ENCODE results near the gene RAB11FIP3.
"Not testable (repeated sequence)": the region's sequence is repeated elsewhere in the genome, so short reads cannot be mapped to it uniquely, and the experiment has no call there.

Gene RAB11FIP3

DNA sequence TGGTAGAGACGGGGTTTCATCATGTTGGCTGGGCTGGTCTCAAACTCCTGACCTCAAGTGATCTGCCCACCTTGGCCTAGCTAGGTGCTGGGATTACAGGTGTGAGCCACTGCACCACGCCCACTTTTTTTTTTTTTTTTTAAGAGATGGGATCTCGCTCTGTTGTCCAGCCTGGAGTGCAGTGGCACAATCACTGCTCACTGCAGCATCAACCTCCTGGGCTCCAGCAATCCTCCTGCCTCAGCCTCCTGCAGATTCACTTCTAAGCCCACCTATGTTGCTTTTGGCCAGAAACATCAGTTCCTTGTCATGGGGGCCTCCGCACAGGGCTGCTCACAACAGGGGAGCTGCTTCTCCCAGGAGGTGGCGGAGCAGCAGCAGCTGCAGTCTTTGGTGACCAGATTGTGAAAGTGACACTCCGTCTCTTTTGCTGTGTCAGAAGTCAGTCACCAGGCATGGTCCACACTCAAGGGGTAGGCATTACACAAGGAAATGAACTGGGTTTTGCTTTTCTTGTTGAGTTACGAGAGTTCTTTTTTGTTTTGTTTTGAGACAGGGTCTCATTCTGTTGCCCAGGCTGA lies 32.9 kb upstream of the RAB11FIP3 start:
- DNase-seq (ENCODE audit: low read depth in 2 of 3, low spot score in 2 of 3), result no peak

DNA sequence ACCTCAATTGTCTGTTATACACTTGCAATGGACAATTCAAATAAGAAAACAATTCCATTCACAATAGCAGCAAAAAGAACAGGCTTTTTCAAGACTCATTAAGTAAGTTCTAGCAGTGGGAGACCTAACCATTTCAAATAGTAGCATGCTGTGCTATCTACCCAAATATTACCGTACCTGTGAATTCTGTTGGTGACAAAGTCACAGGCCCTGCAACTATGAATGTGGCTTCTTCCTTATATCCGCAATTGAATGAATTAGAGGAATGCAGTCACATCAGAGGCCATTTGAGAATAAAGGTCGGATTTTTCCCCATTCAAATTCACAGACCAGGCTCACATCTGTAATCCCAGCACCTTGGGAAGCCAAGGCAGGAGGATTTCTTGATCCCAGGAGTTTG lies 29.2 kb upstream of the RAB11FIP3 start:
- no peak for DNase-seq (ENCODE audit: low read depth in 2 of 3, low spot score in 2 of 3)

DNA sequence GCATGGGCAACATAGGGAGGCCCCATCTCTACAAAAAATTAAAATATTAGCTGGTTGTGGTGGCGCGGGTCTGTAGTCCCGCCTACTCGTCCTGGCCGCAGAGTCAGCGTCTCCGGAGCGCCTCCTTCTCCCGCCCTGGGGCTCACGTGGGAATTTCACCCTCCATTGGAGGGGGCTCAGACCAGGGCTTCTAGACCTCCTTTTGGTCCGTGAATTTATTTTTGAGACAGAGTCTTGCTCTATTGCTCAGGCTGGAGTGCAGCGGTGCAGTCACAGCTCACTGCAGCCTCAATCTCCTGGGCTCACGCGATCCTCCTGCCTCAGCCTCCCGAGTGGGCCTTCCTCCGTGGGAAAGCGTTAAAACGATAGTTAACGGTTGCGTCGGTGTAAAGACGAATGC lies 28.8 kb upstream of the RAB11FIP3 start:
- no peak for DNase-seq (ENCODE audit: low read depth in 2 of 3, low spot score in 2 of 3)

DNA sequence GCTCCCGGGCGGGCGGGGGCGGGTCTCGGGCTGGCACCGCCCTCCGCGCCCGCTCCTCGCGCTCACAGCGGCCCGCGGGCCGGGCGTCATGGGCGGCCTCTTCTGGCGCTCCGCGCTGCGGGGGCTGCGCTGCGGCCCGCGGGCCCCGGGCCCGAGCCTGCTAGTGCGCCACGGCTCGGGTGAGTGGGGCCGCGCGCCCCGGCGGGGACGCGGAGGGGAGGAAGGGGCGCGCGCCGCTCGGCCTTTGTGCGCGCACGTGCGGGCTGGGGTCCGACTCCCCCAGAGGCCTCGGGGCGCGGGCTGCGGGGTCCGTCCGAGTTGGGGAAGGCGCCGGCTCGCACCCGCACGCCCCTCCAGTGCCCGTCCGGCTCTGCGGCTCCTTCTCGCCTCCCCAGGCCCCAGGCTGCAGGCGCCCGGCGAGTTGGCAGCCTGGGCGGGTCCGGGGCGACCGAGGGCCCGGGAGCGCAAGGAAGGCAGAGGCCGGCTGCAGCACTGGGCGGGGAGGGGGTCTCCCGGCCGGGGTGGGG lies 28.3 kb upstream of the RAB11FIP3 start, which contains the start of gene NME4:
NME4 (plus strand) TSS at position 65 of the 527 bp plus-strand sequence; CDS start at position 89, 24 bp downstream.
- no peak for DNase-seq (ENCODE audit: low read depth in 2 of 3, low spot score in 2 of 3)

DNA sequence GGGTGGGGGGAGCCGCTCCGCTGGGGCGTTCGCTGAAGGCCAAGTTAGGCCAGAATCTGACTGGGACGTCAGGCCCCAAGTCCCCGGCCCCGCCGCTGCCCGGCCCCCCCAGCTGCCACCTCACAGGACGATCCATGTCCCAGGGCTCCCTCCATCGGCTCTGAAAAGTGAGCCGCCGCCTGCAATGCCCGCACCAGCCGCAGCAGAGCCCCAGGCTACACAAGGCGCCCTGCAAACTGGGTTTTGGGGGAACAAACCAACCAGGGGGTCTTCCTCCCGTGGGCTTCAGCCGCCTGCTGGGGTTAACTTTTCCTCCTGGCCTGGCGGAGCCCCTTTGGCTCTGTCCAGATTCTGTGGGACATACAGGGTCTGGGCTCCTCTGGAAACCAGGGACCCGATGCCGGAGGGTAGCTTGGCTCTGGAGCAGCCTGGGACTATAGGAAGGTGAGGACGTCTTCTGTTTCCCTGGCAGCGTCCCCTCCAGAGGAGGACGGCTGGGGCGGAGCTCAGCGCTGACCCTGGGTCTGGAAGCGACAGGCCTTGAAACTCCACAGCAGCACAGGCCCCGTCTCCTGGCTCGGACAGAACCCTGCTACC lies 27.6 kb upstream of the RAB11FIP3 start:
- no peak for DNase-seq (ENCODE audit: low read depth in 2 of 3, low spot score in 2 of 3)

DNA sequence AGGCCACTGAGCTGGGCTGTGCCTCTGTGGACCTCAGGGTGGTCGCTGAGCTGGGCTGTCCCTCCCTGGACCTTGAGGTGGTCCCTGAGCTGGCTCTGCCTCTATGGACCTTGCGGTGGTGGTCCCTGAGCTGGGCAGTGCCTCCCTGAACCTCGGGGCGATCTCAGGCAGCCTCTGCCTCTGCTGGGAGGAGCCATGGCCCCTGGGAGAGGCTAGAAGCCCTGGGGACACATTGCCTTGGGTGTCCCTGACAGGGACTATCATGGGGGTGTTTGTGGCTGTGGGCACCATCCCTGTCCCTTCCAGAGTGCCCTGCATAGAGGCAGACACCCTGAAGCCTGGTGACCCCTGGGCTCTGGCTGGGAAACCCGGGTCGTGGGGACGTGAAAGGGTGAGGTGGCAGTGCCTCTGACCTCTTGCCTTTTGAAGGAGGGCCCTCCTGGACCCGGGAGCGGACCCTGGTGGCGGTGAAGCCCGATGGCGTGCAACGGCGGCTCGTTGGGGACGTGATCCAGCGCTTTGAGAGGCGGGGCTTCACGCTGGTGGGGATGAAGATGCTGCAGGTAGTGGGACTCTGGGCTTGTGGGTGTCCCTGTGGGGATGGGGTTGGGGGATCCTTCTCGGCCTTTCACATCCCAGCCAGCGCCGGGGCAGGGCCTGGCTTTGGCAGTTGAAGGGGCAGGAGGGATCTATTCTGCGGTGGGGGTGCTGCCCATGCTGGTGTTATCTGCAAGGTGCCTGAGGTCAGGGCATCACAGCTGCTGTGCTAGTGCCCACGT lies 26.7 kb upstream of the RAB11FIP3 start:
- no peak for DNase-seq (ENCODE audit: low read depth in 2 of 3, low spot score in 2 of 3)

DNA sequence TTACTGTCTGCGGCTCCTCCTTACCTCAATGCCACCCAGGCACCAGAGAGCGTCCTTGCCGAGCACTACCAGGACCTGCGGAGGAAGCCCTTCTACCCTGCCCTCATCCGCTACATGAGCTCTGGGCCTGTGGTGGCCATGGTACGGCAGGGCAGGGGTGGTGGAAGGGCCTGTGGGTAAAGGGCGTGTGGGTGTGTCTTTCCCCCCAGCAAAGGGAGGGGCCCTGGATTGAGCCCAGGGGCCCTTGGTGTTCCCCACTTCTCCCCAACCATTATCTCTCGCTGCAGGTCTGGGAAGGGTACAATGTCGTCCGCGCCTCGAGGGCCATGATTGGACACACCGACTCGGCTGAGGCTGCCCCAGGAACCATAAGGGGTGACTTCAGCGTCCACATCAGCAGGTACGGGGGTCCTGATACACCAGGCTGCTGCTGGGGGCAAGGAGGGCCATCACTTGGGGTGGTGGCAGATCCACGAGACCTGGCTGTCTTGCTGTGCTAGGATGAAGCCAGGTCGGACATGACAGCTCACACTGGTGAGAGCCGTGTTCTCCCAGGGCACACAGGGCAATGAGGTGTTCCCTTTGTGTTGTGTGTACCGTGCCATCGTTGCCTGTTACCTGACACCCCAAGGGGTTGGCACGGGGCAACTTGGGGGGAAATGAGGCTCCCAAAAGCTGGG lies 26.0 kb upstream of the RAB11FIP3 start:
- DNase-seq (ENCODE audit: low read depth in 2 of 3, low spot score in 2 of 3), result no peak

DNA sequence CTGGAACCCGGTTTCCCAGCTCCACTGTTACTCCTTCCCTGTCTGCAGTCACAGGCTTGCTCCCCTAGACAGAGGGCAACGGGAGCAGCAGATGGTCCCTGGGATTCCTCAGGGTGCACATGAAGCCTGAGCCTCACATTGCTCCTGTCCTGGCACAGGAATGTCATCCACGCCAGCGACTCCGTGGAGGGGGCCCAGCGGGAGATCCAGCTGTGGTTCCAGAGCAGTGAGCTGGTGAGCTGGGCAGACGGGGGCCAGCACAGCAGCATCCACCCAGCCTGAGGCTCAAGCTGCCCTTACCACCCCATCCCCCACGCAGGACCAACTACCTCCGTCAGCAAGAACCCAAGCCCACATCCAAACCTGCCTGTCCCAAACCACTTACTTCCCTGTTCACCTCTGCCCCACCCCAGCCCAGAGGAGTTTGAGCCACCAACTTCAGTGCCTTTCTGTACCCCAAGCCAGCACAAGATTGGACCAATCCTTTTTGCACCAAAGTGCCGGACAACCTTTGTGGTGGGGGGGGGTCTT lies 25.3 kb upstream of the RAB11FIP3 start:
- DNase-seq (ENCODE audit: low read depth in 2 of 3, low spot score in 2 of 3), result no peak

DNA sequence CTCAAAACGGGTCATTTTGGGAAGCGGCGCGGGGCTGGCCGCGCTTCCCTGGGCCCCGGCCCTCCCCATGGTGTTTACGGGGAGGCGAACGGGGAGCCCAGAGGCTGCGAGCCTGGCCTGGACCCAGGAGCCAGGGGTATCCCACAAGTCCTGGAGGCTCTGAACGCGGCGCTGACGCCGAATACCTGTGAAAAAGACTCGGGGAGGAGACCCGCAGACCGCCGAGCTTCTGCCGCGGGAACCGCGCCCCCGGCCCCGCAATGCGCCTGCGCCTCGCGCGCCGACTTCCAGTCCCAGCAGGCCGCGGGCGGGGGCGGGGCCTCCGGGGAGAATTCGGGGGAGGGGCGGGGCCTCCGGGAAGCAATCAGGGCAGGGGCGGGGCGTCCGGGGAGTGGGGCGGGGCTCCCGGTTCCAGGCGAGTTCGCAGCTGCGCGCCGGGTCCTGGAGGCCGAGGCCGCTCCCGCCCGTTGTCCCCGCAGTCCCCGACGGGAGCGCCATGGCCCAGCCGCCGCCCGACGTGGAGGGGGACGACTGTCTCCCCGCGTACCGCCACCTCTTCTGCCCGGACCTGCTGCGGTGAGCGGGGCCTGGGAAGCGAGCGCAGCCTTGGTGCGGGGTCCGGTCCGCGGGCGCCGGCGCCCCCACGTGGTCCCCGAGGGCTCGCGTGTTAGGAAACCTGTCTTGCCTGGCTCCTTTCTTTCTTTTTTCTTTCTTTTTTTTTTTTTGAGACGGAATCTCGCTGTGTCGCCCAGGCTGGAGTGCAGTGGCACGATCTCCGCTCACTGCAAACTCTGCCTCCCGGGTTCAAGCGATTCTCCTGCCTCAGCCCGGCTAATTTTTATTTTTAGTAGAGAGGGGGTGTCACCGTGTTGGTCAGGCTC lies 23.7 kb upstream of the RAB11FIP3 start, which contains the start of gene DECR2:
DECR2 (plus strand) TSS at position 418 of the 881 bp plus-strand sequence; CDS start at position 497, 79 bp downstream.
- peak; percentile 96 to 100 (median 98) for DNase-seq (ENCODE audit: low read depth in 2 of 3, low spot score in 2 of 3)

DNA sequence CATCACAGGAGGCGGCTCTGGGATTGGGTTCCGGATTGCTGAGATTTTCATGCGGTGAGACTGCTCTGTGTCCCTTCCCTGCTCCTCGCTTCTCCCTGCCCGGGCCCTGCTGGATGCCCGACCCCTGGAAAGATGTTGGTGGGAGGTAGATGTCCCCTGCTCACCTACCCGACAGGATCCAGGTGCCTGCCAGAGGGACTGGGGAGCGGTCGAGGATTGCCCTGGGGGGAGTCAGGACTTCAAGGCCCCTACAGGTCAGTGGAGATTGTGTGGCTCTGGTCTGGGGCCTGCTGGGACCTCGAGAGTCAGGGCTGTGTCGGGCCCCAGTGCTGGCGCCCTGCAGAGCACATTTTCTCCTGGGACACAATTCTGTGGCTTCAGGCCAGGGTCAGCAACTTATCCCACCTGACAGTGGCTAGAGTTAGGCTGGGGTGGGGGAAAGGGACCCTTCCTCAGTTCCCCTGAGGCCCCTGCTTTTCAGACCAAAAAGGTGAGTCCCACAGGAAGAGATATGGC lies 20.4 kb upstream of the RAB11FIP3 start:
- no peak for DNase-seq (ENCODE audit: low read depth in 2 of 3, low spot score in 2 of 3)

DNA sequence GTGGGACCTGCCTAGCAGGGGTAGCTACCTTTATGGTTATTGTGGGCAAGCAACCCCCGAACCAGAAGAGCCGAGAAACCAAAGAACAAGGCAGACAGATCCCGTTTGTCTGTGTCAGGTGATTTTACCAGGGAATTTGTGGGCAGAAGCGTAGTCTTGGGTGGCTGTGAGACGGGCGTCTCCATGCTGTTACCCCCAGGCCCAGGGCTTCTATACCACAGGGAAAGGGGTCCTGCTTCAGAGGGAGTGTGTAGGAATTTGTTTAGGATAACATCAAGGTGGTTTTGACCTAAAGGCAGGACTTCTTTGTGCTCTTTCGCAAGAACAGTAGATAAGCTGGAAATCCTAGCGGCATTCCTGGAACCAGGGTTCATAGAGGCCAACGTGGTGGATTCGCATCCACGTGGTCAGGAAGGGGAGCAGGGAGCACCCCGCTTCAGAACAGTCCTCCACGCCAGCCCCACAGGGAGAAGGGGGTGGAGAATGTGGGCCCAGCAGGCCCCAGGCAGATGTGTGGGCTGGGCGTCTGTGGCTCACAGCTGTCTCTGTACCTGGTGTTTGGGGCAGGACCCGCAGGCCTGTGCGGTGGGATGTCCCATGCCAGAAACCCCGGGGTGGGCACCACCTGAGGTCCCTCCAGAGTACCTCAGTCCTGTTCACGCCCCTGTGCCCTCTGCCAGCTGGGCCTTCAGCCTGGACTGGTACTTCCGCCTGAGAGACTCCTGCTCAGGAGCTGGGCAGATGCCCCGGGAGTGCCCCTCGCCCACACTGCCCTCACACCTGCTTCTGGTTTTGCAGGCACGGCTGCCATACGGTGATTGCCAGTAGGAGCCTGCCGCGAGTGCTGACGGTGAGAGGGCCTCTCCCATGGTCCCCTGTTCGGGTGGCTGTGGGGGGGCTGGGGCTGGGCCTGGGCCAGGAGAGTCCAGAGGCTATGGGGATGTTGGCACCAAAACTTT lies 19.6 kb upstream of the RAB11FIP3 start:
- no peak for DNase-seq (ENCODE audit: low read depth in 2 of 3, low spot score in 2 of 3)

DNA sequence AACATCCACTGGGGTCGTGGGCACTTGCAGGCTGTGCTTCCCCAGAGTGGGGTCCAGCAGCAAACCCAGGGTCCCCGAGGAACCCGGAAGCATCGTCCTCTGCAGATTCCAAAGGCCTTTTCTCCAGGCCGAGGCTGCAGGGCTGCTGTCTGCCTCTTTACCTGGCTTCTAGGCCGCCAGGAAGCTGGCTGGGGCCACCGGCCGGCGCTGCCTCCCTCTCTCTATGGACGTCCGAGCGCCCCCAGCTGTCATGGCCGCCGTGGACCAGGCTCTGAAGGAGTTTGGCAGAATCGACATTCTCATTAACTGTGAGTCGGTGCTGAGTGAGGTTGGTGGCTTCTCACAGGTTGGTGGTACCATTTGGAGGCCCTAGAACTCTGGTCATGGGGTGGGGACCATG lies 18.2 kb upstream of the RAB11FIP3 start:
- no peak for DNase-seq (ENCODE audit: low read depth in 2 of 3, low spot score in 2 of 3)

DNA sequence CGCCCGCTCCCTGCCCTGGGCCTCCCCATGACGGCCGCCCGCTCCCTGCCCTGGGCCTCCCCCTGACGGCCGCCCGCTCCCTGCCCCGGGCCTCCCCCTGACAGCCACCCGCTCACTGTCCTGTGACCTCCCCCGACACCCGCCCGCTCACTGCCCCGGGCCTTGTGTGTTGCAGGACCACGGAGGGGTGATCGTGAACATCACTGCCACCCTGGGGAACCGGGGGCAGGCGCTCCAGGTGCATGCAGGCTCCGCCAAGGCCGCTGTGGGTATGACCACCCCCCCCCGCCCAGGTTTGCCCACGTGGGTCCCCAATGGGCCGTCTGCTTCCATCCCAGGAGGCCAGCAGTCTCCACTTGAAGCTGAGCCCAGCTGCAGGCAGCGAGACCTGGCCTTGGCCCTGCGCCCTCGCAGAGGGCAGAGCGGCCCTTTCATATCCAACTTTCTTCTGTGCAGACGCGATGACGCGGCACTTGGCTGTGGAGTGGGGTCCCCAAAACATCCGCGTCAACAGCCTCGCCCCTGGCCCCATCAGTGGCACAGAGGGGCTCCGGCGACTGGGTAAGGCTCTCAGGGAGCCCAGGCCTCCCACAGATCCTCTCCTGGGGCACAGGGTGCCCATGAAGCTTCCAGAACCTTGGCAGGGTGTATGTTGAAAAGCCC lies 14.8 kb upstream of the RAB11FIP3 start:
- DNase-seq (ENCODE audit: low read depth in 2 of 3, low spot score in 2 of 3), result no peak

DNA sequence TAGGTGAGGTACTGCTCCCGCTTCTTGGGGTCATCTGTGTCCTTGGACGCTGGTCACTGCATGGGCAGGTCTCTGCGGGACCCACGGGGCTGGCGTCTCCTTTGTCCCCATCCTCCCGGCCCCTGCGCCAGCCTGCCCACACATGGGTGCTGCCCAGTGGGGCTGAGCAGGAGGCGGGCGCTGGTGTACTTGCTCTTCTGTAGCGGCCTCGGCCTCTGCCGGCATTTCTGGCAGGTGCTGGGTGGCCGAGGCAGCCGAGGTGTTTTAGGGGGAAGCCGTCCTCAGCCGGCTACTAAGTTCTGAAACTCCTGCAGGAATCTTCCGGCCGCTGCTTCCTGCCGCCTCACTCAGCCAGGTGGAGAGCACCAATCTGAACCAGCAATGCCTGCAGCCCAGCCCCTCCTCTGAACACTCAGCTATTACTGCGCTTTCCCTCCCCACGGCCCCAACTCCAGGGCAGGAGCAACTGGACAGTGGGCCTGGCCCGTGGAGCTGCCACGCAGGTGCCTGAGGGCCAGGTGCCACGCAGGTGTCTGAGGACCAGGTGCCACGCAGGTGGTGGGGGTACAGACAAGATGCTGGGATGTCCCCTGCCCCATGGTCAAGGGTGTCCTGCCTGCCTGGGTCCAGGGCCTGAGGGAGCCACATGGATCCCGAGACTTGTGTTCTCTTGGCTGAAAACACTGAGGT lies 13.7 kb upstream of the RAB11FIP3 start:
- DNase-seq (ENCODE audit: low read depth in 2 of 3, low spot score in 2 of 3), result no peak

DNA sequence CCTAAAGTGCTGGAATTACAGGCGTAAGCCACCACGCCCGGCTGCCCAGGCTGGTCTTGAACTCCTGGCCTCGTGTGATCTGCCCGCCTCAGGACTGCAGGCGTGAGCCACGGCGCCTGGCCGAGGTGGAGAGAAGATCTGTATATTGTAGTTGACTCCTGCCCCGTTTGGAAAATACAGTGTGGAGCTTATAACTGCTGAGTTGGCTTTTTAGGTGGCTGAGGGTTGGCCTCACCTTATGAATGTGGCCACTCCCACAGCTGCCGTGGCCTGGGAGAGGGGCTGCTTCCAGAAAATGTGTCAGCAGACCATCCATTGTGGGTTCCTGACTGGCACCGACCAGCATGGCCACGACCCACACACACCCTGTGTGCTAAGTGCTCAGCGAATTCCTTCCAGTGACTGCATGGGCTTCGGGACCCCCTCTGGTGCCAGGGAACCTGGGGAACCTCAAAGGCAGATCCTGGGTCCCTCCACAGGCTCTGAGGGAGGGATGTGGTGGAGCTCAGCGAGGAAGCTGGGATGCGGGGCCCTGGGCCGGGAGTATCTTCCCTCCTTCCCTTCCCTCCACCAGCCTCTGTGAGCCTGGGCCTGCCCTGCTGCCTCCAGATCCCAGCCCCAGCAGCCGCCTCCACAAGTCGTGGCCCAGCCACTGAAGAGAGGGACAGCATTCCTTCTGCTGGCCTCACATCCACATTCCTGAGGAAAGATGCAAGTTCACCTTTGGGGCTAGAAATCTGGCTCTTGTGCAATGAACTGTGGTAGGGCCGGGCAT lies 10.9 kb upstream of the RAB11FIP3 start:
- DNase-seq (ENCODE audit: low read depth in 2 of 3, low spot score in 2 of 3), result no peak

DNA sequence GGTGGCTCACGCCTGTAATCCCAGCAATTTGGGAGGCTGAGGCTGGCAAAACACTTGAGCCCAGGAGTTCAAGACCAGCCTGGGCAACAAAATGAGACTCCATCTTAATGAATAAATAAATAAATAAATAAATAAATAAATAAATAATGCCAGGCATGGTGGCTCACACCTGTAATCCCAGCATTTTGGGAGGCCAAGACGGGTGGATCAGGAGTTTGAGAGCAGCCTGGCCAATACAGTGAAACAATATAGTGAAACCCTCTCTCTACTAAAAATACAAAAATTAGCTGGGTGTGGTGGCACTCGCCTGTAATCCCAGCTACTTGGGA lies 10.3 kb upstream of the RAB11FIP3 start:
- not testable (repeated sequence) for DNase-seq (ENCODE audit: low read depth in 2 of 3, low spot score in 2 of 3)

DNA sequence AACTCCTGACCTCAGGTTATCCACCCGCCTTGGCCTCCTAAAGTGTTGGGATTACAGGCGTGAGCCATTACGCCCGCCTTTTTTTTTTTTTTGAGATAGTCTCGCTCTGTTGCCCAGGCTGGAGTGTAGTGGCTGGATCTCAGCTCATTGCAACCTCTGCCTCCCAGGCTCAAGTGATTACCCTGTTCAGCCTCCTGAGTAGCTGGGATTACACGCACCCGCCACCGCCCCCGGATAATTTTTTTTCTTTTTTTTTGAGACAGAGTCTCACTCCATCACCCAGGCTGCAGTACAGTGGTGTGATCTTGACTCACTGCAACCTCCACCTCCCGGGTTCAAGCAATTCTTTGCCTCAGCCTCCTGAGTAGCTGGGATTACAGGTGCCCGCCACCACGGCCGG lies 3.3 kb upstream of the RAB11FIP3 start:
- not testable (repeated sequence) for DNase-seq (ENCODE audit: low read depth in 2 of 3, low spot score in 2 of 3)
